ENCODE results near the gene RGS19.

DNA sequence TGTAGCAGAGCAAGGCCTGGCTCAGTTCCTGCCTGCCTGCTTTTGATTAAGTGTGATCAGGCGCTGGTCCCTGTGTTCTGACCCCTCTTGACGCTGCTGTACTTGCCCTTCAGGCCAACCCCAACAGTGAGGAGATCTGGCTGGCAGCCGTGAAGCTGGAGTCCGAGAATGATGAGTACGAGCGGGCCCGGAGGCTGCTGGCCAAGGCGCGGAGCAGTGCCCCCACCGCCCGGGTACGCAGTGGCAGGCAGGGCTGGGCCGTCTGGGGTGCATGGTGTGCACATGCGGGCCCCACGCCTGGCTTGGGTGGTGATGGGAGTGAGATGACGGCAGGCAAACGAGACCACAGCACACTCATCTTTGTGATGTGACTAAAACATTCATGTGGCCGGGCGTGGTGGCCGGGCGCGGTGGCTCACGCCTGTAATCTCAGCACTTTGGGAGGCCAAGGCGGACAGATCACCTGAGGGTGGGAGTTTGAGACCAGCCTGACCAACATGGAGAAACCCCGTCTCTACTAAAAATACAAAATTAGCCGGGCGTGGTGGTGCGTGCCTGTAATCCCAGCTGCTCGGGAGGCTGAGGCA lies 53.4 kb downstream of the RGS19 start:
- TF ChIP-seq CTCF (IDR thresholded peaks at IDR 0.05) (no peak), POLR2A (IDR thresholded peaks at IDR 0.05) (no peak)
